Measurements from ENCODE around the gene UNC13B. TPM values are rescaled to one million over a fixed set of nuclear protein-coding genes. Genes with fewer than 3 reads are reported as not detected.

The UNC13B gene
- total RNA-seq, 1 experiment from 2014 or later: 49.3 TPM

DNA sequence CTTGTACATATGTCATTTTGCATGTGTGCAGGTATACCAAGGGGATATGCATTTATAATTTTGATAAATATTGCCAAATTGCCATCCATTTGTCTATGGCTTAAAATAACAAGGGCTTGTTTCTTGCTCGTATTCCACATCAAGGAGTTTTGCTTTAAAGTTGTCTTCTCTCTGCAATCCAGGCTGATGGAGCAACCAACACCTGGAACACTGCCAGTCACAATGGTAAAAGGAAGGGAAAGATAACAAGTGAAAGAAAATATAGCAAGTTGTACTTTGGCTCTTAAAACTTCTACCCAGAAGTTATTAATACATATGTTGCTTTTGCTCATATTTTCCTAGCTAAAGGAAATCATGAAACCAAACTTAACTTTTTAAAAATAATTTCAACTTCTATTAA is 156.9 kb downstream of the UNC13B start:
- POLR2A ChIA-PET: interaction anchor here (0.6 to 0.7 kb wide), 2 partner anchors 8 to 12 kb away, joined by 3 read pairs; no protein-coding TSS in a partner anchor
- no peak for ATAC-seq
- no peaks in the 10 kb centered on the region for H3K27me3 Mint-ChIP-seq (ENCODE audit: low read depth)
- H3K4me1 Mint-ChIP-seq: peaks cover 5% of the 10 kb centered on the region; the same call in 1 of the 2 replicates
- DNase-seq (ENCODE audit: low spot score): no peak
- peaks cover 10% of the 10 kb centered on the region for H3K36me3 Mint-ChIP-seq
- no peak overlapping the region for H3K4me3 Mint-ChIP-seq
- H3K9me3 Mint-ChIP-seq: peaks cover 9% of the 10 kb centered on the region
- no peak overlapping the region for H3K27ac Mint-ChIP-seq
- CTCF ChIA-PET: interaction anchor here (0.6 kb wide), 2 partner anchors 61 to 84 kb away, joined by 3 to 4 read pairs; no protein-coding TSS in a partner anchor
- no peak for TF ChIP-seq SMAD3 (CRISPR knock-in tag; IDR thresholded peaks at IDR 0.05; ENCODE audit: borderline replicate concordance)
- no peak for TF ChIP-seq JAZF1 (CRISPR knock-in tag; IDR thresholded peaks at IDR 0.05)
- TF ChIP-seq SP1 (CRISPR knock-in tag; conservative IDR thresholded peaks at IDR 0.05): no peak
- TF ChIP-seq RELA (CRISPR knock-in tag; IDR thresholded peaks at IDR 0.05; ENCODE audit: borderline replicate concordance): no peak
- TF ChIP-seq FOXK1 (CRISPR knock-in tag; IDR thresholded peaks at IDR 0.05): no peak
- no peak for TF ChIP-seq ZNF263 (CRISPR knock-in tag; IDR thresholded peaks at IDR 0.05; ENCODE audit: low read depth)
- TF ChIP-seq, protein P1, sequence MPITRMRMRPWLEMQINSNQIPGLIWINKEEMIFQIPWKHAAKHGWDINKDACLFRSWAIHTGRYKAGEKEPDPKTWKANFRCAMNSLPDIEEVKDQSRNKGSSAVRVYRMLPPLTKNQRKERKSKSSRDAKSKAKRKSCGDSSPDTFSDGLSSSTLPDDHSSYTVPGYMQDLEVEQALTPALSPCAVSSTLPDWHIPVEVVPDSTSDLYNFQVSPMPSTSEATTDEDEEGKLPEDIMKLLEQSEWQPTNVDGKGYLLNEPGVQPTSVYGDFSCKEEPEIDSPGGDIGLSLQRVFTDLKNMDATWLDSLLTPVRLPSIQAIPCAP (CRISPR knock-in tag; IDR thresholded peaks at IDR 0.05): no peak
- no peak for TF ChIP-seq FOXP1 (CRISPR knock-in tag; IDR thresholded peaks at IDR 0.05; ENCODE audit: borderline replicate concordance)

DNA sequence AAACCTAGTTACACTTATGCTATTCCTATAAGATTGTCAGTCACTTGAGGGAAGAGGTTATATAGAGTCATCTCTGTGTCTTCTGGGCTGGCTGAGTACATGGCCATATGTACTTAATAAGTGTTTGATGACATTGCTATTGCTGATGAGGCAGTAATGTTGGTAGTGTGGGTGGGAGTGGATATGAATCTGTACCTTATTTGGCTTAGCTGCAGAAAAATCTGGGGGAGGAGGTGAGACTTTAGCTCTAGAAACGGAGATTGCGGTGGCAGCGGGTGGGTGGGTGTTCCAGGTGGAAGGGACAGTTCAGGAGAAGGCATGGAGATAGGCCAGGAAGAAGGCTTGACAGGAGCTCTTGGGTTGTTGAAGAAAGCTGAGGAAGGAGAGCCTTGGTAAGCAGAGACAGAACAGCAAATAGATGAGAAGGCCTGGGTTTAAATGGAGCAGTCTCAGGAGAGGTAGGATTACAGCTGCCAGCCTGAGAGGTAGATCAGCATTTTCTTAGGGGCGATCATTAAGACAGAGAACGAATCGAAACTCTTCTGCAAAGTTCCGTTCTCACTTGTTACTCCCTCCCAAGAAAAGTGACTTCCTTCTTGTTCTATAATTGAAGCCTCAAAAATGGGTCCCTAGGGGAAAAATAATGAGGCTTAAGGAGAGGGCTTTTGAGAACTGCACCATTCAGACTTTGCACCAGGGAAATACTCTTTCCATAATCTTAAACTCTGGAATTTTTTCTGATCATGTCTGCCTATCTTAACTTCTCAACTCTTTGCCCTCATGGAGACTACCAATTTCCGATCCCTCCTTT is 160.5 kb downstream of the UNC13B start:
- Mint-ChIP-seq H3K36me3 (peaks cover 10% of the 10 kb centered on the region), H3K4me3 (no peak overlapping the region), H3K9me3 (peaks cover 9% of the 10 kb centered on the region), H3K27ac (no peak overlapping the region), H3K4me1 (peaks cover 1% of the 10 kb centered on the region; the same call in 1 of the 2 replicates), H3K27me3 (ENCODE audit: low read depth) (no peaks in the 10 kb centered on the region)
- CTCF ChIA-PET: no interaction called here
- ATAC-seq (no peak), DNase-seq (ENCODE audit: low spot score) (no peak)
- TF ChIP-seq NR3C1 (CRISPR knock-in tag; conservative IDR thresholded peaks at IDR 0.05; ENCODE audit: low read depth) (no peak), OVOL2 (CRISPR knock-in tag; IDR thresholded peaks at IDR 0.05; ENCODE audit: borderline replicate concordance) (no peak), ZNF121 (CRISPR knock-in tag; IDR thresholded peaks at IDR 0.05) (no peak)
- TF ChIP-seq, protein P2, sequence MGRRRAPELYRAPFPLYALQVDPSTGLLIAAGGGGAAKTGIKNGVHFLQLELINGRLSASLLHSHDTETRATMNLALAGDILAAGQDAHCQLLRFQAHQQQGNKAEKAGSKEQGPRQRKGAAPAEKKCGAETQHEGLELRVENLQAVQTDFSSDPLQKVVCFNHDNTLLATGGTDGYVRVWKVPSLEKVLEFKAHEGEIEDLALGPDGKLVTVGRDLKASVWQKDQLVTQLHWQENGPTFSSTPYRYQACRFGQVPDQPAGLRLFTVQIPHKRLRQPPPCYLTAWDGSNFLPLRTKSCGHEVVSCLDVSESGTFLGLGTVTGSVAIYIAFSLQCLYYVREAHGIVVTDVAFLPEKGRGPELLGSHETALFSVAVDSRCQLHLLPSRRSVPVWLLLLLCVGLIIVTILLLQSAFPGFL (CRISPR knock-in tag; IDR thresholded peaks at IDR 0.05; ENCODE audit: borderline replicate concordance): no peak
- TF ChIP-seq, protein P1 (CRISPR knock-in tag; IDR thresholded peaks at IDR 0.05): no peak
- TF ChIP-seq, protein P3, sequence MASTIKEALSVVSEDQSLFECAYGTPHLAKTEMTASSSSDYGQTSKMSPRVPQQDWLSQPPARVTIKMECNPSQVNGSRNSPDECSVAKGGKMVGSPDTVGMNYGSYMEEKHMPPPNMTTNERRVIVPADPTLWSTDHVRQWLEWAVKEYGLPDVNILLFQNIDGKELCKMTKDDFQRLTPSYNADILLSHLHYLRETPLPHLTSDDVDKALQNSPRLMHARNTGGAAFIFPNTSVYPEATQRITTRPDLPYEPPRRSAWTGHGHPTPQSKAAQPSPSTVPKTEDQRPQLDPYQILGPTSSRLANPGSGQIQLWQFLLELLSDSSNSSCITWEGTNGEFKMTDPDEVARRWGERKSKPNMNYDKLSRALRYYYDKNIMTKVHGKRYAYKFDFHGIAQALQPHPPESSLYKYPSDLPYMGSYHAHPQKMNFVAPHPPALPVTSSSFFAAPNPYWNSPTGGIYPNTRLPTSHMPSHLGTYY (CRISPR knock-in tag; IDR thresholded peaks at IDR 0.05): no peak
- POLR2A ChIA-PET: no interaction called here

DNA sequence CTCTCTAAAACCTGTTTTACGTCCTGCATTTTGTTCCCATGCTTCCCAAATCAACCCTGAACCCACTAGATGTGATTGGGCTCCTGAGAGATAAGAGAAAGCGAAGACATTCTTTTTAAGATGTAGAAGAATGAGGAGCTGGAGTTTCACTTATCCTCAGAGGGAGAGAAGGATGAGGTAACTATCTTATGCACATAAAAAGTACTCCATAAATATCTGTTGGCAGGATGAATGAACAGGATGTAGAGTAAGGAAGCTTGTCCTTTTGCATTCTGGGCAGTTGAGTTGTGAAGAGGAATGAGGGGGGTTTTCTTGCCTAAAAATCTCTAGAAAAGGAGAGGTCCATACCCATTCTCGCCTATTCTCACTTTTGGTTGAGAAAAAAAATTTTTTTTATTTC is 163.2 kb downstream of the UNC13B start:
- ChIA-PET POLR2A (no interaction called here), CTCF (interaction anchor here (0.5 kb wide), 1 partner anchor 39 kb away, joined by 5 read pairs; no protein-coding TSS in a partner anchor)
- peaks cover 3% of the 10 kb centered on the region; the same call in 1 of the 2 replicates for H3K36me3 Mint-ChIP-seq
- DNase-seq (ENCODE audit: low spot score): no peak
- no peak for ATAC-seq
- no peak overlapping the region for H3K27ac Mint-ChIP-seq
- H3K4me3 Mint-ChIP-seq: no peak overlapping the region
- no peaks in the 10 kb centered on the region for H3K9me3 Mint-ChIP-seq
- no peaks in the 10 kb centered on the region for H3K27me3 Mint-ChIP-seq (ENCODE audit: low read depth)
- peaks cover 5% of the 10 kb centered on the region; the same call in 1 of the 2 replicates for H3K4me1 Mint-ChIP-seq
- TF ChIP-seq ETV6 (CRISPR knock-in tag; IDR thresholded peaks at IDR 0.05): no peak
- TF ChIP-seq SMAD4 (CRISPR knock-in tag; IDR thresholded peaks at IDR 0.05): no peak
- TF ChIP-seq, protein P4, sequence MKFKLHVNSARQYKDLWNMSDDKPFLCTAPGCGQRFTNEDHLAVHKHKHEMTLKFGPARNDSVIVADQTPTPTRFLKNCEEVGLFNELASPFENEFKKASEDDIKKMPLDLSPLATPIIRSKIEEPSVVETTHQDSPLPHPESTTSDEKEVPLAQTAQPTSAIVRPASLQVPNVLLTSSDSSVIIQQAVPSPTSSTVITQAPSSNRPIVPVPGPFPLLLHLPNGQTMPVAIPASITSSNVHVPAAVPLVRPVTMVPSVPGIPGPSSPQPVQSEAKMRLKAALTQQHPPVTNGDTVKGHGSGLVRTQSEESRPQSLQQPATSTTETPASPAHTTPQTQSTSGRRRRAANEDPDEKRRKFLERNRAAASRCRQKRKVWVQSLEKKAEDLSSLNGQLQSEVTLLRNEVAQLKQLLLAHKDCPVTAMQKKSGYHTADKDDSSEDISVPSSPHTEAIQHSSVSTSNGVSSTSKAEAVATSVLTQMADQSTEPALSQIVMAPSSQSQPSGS (CRISPR knock-in tag; IDR thresholded peaks at IDR 0.05; ENCODE audit: borderline replicate concordance, low read depth): no peak
- no peak for TF ChIP-seq JUN (CRISPR knock-in tag; IDR thresholded peaks at IDR 0.05)
- no peak for TF ChIP-seq ZNF671 (CRISPR knock-in tag; IDR thresholded peaks at IDR 0.05)
- TF ChIP-seq, protein P5, sequence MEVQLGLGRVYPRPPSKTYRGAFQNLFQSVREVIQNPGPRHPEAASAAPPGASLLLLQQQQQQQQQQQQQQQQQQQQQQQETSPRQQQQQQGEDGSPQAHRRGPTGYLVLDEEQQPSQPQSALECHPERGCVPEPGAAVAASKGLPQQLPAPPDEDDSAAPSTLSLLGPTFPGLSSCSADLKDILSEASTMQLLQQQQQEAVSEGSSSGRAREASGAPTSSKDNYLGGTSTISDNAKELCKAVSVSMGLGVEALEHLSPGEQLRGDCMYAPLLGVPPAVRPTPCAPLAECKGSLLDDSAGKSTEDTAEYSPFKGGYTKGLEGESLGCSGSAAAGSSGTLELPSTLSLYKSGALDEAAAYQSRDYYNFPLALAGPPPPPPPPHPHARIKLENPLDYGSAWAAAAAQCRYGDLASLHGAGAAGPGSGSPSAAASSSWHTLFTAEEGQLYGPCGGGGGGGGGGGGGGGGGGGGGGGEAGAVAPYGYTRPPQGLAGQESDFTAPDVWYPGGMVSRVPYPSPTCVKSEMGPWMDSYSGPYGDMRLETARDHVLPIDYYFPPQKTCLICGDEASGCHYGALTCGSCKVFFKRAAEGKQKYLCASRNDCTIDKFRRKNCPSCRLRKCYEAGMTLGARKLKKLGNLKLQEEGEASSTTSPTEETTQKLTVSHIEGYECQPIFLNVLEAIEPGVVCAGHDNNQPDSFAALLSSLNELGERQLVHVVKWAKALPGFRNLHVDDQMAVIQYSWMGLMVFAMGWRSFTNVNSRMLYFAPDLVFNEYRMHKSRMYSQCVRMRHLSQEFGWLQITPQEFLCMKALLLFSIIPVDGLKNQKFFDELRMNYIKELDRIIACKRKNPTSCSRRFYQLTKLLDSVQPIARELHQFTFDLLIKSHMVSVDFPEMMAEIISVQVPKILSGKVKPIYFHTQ (CRISPR knock-in tag; IDR thresholded peaks at IDR 0.05): no peak
- no peak for TF ChIP-seq ZNF121 (CRISPR knock-in tag; IDR thresholded peaks at IDR 0.05)
- TF ChIP-seq GRHL2 (CRISPR knock-in tag; IDR thresholded peaks at IDR 0.05; ENCODE audit: insufficient replicate concordance, severe bottlenecking): no peak
- no peak for TF ChIP-seq CREB1 (CRISPR knock-in tag; IDR thresholded peaks at IDR 0.05)
- no peak for TF ChIP-seq ZNF423 (CRISPR knock-in tag; IDR thresholded peaks at IDR 0.05)
- no peak for TF ChIP-seq ATF1 (CRISPR knock-in tag; IDR thresholded peaks at IDR 0.05)
